Peyer's patch (tissue), 4 donors: ENCODE data around the gene PFKL.
"Not testable (repeated sequence)": the region's sequence is repeated elsewhere in the genome, so short reads cannot be mapped to it uniquely, and the experiment has no call there.

Experiments used
- POLR2A ChIP-seq, 2 donors: fragments of 450-650 bp; IDR thresholded peaks; one replicate each; pipeline ENCODE4 v1.5.1; 2017; ENCODE audit warnings: antibody characterized with exemption in 2 of 2, mild to moderate bottlenecking in 2 of 2, moderate library complexity in 2 of 2
- TF ChIP-seq, protein P1 (sequence below), 6 experiments: fragments of 450-650 bp in 4 of 6; fragments of 200-600 bp in 2 of 6; sonication (generic) in 1 of 6; IDR thresholded peaks; one replicate each; pipeline ENCODE4 v1.5.1; 2017 to 2019; ENCODE audit warnings: antibody characterized with exemption in 6 of 6, mild to moderate bottlenecking in 3 of 6, moderate library complexity in 1 of 6

DNA sequence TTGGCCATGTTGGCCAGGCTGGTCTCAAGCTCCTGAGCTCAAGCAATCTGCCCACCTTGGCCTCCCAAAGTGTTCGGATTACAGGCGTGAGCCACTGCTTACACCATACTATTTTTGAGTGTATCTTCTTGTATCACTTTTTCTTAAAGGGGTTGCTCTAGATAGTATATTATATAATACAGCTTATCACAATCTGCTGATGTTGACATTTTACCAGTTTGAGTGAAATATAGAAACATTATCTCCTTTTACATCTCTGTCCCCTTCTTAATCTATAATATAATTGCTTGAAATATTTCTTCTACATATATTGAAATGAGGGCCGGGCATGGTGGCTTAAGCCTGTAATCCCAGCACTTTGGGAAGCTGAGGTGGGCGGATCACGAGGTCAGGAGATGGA lies 62.0 kb downstream of the PFKL start:
- TF ChIP-seq POLR2A (IDR thresholded peaks at IDR 0.05) = not testable (repeated sequence)
- TF ChIP-seq, protein P1, sequence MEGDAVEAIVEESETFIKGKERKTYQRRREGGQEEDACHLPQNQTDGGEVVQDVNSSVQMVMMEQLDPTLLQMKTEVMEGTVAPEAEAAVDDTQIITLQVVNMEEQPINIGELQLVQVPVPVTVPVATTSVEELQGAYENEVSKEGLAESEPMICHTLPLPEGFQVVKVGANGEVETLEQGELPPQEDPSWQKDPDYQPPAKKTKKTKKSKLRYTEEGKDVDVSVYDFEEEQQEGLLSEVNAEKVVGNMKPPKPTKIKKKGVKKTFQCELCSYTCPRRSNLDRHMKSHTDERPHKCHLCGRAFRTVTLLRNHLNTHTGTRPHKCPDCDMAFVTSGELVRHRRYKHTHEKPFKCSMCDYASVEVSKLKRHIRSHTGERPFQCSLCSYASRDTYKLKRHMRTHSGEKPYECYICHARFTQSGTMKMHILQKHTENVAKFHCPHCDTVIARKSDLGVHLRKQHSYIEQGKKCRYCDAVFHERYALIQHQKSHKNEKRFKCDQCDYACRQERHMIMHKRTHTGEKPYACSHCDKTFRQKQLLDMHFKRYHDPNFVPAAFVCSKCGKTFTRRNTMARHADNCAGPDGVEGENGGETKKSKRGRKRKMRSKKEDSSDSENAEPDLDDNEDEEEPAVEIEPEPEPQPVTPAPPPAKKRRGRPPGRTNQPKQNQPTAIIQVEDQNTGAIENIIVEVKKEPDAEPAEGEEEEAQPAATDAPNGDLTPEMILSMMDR (IDR thresholded peaks at IDR 0.05) = not testable (repeated sequence)
